Suprapubic skin (tissue), 4 donors: ENCODE data around the gene PMPCA. TPM values are rescaled to one million over a fixed set of nuclear protein-coding genes. Genes with fewer than 3 reads are reported as not detected.

Experiments used
- DNase-seq, 2 donors: peaks; one replicate each; pipeline ENCODE4 v3.0.0-alpha.2; 2019; ENCODE audit warnings: low spot score in 2 of 2
- H3K27ac ChIP-seq: fragments of 200-600 bp; sonication (generic); one replicate; pipeline ENCODE4 v1.5.1; 2019
- H3K27me3 ChIP-seq: fragments of 200-600 bp; sonication (generic); one replicate; pipeline ENCODE4 v1.5.1; 2019
- H3K36me3 ChIP-seq: fragments of 200-600 bp; sonication (generic); one replicate; pipeline ENCODE4 v1.5.1; 2019
- H3K4me1 ChIP-seq: fragments of 200-600 bp; sonication (generic); one replicate; pipeline ENCODE4 v1.5.1; 2019
- H3K4me3 ChIP-seq: fragments of 200-600 bp; sonication (generic); one replicate; pipeline ENCODE4 v1.5.1; 2019; ENCODE audit warnings: mild to moderate bottlenecking
- H3K9me3 ChIP-seq: fragments of 200-600 bp; sonication (generic); one replicate; pipeline ENCODE4 v1.5.1; 2019
- CTCF ChIP-seq, 2 donors: fragments of 200-600 bp in 1 of 2; fragments of 450-650 bp in 1 of 2; sonication (generic) in 1 of 2; IDR thresholded peaks; one replicate each; pipeline ENCODE4 v1.5.1; 2016 to 2019; ENCODE audit warnings: antibody characterized with exemption in 2 of 2, mild to moderate bottlenecking in 1 of 2, moderate library complexity in 1 of 2
- EP300 ChIP-seq: sonication (generic); formaldehyde crosslinking; IDR thresholded peaks from one replicate; pipeline ENCODE4 v1.6.1; 2017; ENCODE audit warnings: antibody characterized with exemption
- POLR2A ChIP-seq, 2 donors: fragments of 450-650 bp; IDR thresholded peaks; one replicate each; pipeline ENCODE4 v1.6.1; 2017; ENCODE audit warnings: antibody characterized with exemption in 2 of 2, mild to moderate bottlenecking in 2 of 2, moderate library complexity in 2 of 2
- POLR2AphosphoS5 ChIP-seq, 3 donors: sonication (generic); formaldehyde crosslinking; IDR thresholded peaks; one replicate each; pipeline ENCODE4 v1.6.1; 2017; ENCODE audit warnings: antibody characterized with exemption in 3 of 3
- WGBS: methylation state at CpG from one replicate; pipeline ENCODE4 v1.1.5; 2018; 5-methylcytosine and 5-hydroxymethylcytosine counted together
- total RNA-seq, 4 donors: library from RNA; depleted of rRNA; stranded (reverse); fragments of >200 nt; gene quantifications; one replicate each; pipeline ENCODE4 v1.1.0, GENCODE V29; 2016

Gene PMPCA
- total RNA-seq, 4 donors from 2014 or later, result 44.1 to 65.8 (median 63.5) TPM

DNA sequence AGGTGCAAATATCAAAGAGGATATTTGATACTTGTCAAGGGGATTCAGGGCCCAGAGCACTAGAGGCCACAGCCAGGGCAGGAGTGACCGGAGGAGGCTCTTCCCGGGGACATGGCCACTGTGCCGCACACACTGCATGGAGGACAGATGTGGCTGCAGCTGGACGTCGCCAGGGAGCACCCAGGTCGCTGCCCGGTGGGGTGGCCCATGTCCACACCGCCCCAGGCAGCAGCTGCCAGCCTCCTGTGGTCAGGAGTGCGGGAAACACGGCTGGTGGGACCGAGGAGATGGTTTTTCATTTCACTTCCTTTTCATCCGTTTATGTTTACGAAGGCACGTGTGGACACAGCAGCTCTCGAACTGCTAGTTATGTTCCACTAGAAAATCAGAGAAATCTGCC lies 57.3 kb downstream of the PMPCA start:
- Histone ChIP-seq H3K27me3 (no peaks in the 10 kb centered on the region), H3K9me3 (no peaks in the 10 kb centered on the region), H3K4me3 (no peak overlapping the region), H3K4me1 (no peaks in the 10 kb centered on the region), H3K27ac (no peak overlapping the region), H3K36me3 (peaks cover 98% of the 10 kb centered on the region)
- no peak for DNase-seq
- 85% methylated on average over 15 of the region's 15 CpGs for WGBS
- TF ChIP-seq CTCF (IDR thresholded peaks at IDR 0.05), result no peak
- no peak for TF ChIP-seq EP300
- no peak for TF ChIP-seq POLR2A (IDR thresholded peaks at IDR 0.05)
- TF ChIP-seq POLR2AphosphoS5 (IDR thresholded peaks at IDR 0.05), result no peak

- no peak overlapping the region for H3K4me3 ChIP-seq
- H3K27ac ChIP-seq, result no peak overlapping the region
- peaks cover 98% of the 10 kb centered on the region for H3K36me3 ChIP-seq
- no peak for DNase-seq
- TF ChIP-seq CTCF (IDR thresholded peaks at IDR 0.05) (no peak), EP300 (no peak), POLR2A (IDR thresholded peaks at IDR 0.05) (no peak), POLR2AphosphoS5 (IDR thresholded peaks at IDR 0.05) (no peak)
- no peaks in the 10 kb centered on the region for H3K4me1 ChIP-seq
- no peaks in the 10 kb centered on the region for H3K9me3 ChIP-seq
- WGBS, result 95% methylated on average over 10 of the region's 11 CpGs
- H3K27me3 ChIP-seq, result no peaks in the 10 kb centered on the region
Measured at GRCh38 chr9:136470356-136470755, 59.9 kb downstream of the PMPCA start.

DNA sequence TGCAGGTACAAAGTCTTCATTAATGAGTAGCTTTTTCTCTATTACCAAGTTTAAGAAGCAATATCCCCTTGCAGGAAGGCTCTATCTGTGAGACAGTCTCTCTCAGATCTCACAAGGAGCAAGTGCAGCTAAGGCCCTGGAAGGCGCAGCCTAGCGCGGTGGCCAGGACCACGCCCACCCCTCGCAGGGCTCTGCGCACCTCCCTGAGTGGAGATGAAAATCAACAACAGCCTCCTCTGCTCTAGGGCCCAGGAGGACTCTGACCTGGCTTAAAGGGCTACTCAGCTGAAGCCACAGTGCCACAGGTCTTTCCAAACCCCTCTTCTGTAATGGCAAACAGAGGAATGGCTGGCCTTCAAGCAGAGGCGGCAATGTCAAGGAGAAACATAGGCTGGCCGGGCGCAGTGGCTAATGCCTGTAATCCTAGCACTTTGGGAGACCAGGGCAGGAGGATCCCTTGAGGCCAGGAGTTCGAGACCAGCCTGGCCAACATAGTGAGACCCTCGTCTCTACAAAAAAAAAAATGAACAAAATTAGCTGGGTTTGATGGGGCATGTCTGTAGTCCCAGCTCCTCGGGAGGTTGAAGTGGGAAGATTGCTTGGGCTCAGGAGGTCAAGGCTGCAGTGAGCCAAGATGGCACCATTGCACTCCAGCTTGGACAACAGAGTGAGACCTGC lies 60.5 kb downstream of the PMPCA start:
- Histone ChIP-seq H3K9me3 (no peaks in the 10 kb centered on the region), H3K4me1 (no peaks in the 10 kb centered on the region), H3K27ac (no peak overlapping the region), H3K4me3 (no peak overlapping the region), H3K36me3 (peaks cover 98% of the 10 kb centered on the region), H3K27me3 (no peaks in the 10 kb centered on the region)
- TF ChIP-seq POLR2A (IDR thresholded peaks at IDR 0.05) (no peak), EP300 (no peak)
- 97% methylated on average over 11 of the region's 12 CpGs for WGBS
- DNase-seq, result no peak

DNA sequence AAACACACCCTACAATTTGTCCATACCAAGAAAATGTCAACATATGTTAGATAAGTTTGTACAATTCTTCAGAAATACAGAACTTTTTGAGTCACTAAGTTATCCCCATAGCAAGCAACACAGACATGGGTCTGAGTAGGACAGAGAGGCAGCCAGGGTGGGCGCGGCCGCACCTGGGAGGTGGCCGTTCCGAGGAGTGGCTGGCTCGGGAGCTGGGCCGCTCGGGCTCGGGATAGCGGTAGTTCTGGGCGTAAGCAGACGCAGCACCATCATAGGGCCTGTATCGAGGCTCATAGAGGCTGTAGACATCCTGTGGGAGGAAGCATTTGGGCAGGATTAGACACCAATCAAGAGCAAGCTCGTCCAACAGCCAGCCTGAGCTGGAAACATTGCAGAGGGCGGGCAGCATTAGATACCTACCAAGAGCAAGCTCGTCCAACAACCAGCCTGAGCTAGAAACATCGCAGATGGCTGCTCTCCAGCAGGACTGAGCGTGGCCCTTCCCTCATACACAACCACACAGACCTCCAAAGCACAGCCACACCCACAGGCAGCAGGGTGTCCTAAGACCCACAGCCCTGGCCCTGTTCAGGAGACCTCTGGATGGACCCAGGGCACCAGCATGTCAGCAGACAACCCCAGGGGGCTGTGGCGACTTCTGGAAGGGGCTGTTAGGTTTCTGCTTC lies 61.5 kb downstream of the PMPCA start:
- Histone ChIP-seq H3K27ac (no peak overlapping the region), H3K4me1 (no peaks in the 10 kb centered on the region), H3K4me3 (no peak overlapping the region), H3K36me3 (peaks cover 98% of the 10 kb centered on the region), H3K9me3 (no peaks in the 10 kb centered on the region), H3K27me3 (no peaks in the 10 kb centered on the region)
- no peak for TF ChIP-seq EP300
- no peak for TF ChIP-seq POLR2AphosphoS5 (IDR thresholded peaks at IDR 0.05)
- no peak for TF ChIP-seq POLR2A (IDR thresholded peaks at IDR 0.05)
- TF ChIP-seq CTCF (IDR thresholded peaks at IDR 0.05), result no peak
- WGBS, result 78% methylated on average over 16 of the region's 19 CpGs
- peak in 1 of 2 donors; percentile 55 for DNase-seq

DNA sequence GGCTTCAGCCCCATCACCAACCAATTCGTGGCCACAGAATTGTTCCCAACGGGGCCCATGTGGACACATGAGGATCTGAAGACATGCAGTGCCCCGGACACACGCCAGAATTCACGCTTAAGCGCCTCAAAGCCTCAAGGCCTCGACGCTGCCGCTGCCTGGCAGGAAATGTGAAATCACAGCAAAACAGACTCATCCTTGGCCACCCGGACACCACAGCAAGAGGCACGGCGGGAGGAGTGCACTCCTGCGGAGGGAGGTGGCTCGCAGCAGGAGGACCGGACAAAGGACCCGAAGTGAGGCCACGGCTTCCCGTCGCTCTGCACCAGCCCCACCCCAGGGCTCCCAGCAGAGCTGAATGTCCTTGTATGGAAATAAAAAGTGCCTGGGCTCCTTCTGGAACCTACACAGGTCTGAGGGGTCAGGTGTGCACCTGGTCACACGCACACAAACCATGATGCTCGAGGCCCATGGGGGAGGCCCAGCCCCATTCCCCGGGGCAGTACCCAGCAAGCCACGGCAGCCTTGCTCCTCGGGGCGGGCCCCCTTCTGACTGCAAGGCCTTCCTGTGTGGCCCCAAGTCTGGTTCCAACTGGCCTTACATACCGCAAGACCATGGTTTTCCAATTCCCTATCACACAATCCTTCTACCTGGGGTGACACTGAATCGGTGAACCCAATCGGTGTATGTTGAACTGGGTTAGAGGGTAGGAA lies 62.3 kb downstream of the PMPCA start:
- WGBS, result 85% methylated on average over 16 of the region's 28 CpGs

More for the DNA sequence above, 62.3 kb downstream of the PMPCA start:
- H3K4me1 ChIP-seq, result no peaks in the 10 kb centered on the region
- no peak for DNase-seq
- H3K27ac ChIP-seq, result no peak overlapping the region
- peaks cover 98% of the 10 kb centered on the region for H3K36me3 ChIP-seq
- no peaks in the 10 kb centered on the region for H3K27me3 ChIP-seq
- H3K9me3 ChIP-seq, result no peaks in the 10 kb centered on the region
- TF ChIP-seq EP300 (no peak), POLR2AphosphoS5 (IDR thresholded peaks at IDR 0.05) (no peak), CTCF (IDR thresholded peaks at IDR 0.05) (no peak), POLR2A (IDR thresholded peaks at IDR 0.05) (no peak)
- no peak overlapping the region for H3K4me3 ChIP-seq
